Liver (tissue), 9 donors: ENCODE measurements around the gene ADM5. TPM values are rescaled to one million over a fixed set of nuclear protein-coding genes. Genes with fewer than 3 reads are reported as not detected.
"Not testable (repeated sequence)": the region's sequence is repeated elsewhere in the genome, so short reads cannot be mapped to it uniquely, and the experiment has no call there.

Experiments
- DNase-seq: peaks from one replicate; pipeline ENCODE4 v3.0.0-alpha.2; 2017; ENCODE audit warnings: low spot score
- H3K27ac ChIP-seq, 2 donors: one replicate each; pipeline ENCODE4 v1.7.0; 2013; ENCODE audit warnings: inconsistent platforms in 2 of 2, low read length in 2 of 2, control low read depth in 1 of 2, low read depth in 1 of 2, mild to moderate bottlenecking in 1 of 2
- H3K27me3 ChIP-seq, 4 donors: one replicate each; pipeline versions ENCODE4 v1.6.1 to v1.7.0; 2013; ENCODE audit warnings: low read length in 3 of 4, inconsistent platforms in 1 of 4, mild to moderate bottlenecking in 1 of 4, moderate library complexity in 1 of 4; ENCODE audit not compliant: control insufficient read depth in 4 of 4, insufficient read depth in 4 of 4
- H3K36me3 ChIP-seq, 4 donors: one replicate each; pipeline versions ENCODE4 v1.6.1 to v1.7.0; 2013; ENCODE audit warnings: low read length in 3 of 4, mild to moderate bottlenecking in 3 of 4, low read depth in 1 of 4, moderate library complexity in 1 of 4; ENCODE audit not compliant: control insufficient read depth in 4 of 4, insufficient read depth in 3 of 4
- H3K4me1 ChIP-seq, 4 donors: one replicate each; pipeline versions ENCODE4 v1.6.1 to v1.7.0; 2013; ENCODE audit warnings: low read length in 3 of 4, mild to moderate bottlenecking in 3 of 4, moderate library complexity in 1 of 4; ENCODE audit not compliant: control insufficient read depth in 4 of 4, insufficient read depth in 4 of 4
- H3K4me3 ChIP-seq, 3 donors: one replicate each; pipeline versions ENCODE4 v1.6.1 to v1.7.0; 2013; ENCODE audit warnings: low read length in 3 of 3, control low read depth in 1 of 3, low read depth in 1 of 3, mild to moderate bottlenecking in 1 of 3
- H3K9ac ChIP-seq, 2 donors: one replicate each; pipeline ENCODE4 v1.7.0; 2013; ENCODE audit warnings: low read length in 2 of 2, mild to moderate bottlenecking in 2 of 2, moderate library complexity in 2 of 2, control low read depth in 1 of 2, low read depth in 1 of 2
- H3K9me3 ChIP-seq, 4 donors: one replicate each; pipeline versions ENCODE4 v1.6.1 to v1.7.0; 2013; ENCODE audit warnings: low read length in 3 of 4; ENCODE audit not compliant: control insufficient read depth in 4 of 4
- ATF3 ChIP-seq: IDR thresholded peaks from 2 replicates; pipeline ENCODE4 v1.6.1; 2016; ENCODE audit warnings: antibody characterized with exemption
- CTCF ChIP-seq: fragments of 150-350 bp; IDR thresholded peaks from 2 replicates; pipeline ENCODE4 v1.5.1; 2017; ENCODE audit warnings: improper control_type of control experiment, low read depth, low read length; ENCODE audit not compliant: missing input control
- EGR1 ChIP-seq, 2 donors: IDR thresholded peaks; 2 replicates each; pipeline ENCODE4 v1.6.1; 2016 to 2018; ENCODE audit warnings: antibody characterized with exemption in 2 of 2, low read depth in 2 of 2
- FOXA1 ChIP-seq: IDR thresholded peaks from 2 replicates; pipeline ENCODE4 v1.6.1; 2016; ENCODE audit warnings: antibody characterized with exemption
- FOXA2 ChIP-seq: IDR thresholded peaks from 2 replicates; pipeline ENCODE4 v1.6.1; 2016; ENCODE audit warnings: antibody characterized with exemption
- GABPA ChIP-seq, 2 donors: IDR thresholded peaks in 1 of 2; conservative IDR thresholded peaks in 1 of 2; 2 replicates each; pipeline ENCODE4 v1.6.1; 2016; ENCODE audit warnings: antibody characterized with exemption in 2 of 2, mild to moderate bottlenecking in 1 of 2, moderate library complexity in 1 of 2
- HNF4A ChIP-seq, 2 donors: conservative IDR thresholded peaks; 2 replicates each; pipeline ENCODE4 v1.6.1; 2016; ENCODE audit warnings: antibody characterized with exemption in 2 of 2, mild to moderate bottlenecking in 2 of 2
- HNF4G ChIP-seq: IDR thresholded peaks from 2 replicates; pipeline ENCODE4 v1.6.1; 2016; ENCODE audit warnings: antibody characterized with exemption
- JUND ChIP-seq, 2 donors: IDR thresholded peaks; 2 replicates each; pipeline ENCODE4 v1.6.1; 2016; ENCODE audit warnings: antibody characterized with exemption in 2 of 2
- MAX ChIP-seq: IDR thresholded peaks from 2 replicates; pipeline ENCODE4 v1.6.1; 2016; ENCODE audit warnings: antibody characterized with exemption
- NR2F2 ChIP-seq: IDR thresholded peaks from 2 replicates; pipeline ENCODE4 v1.6.1; 2016; ENCODE audit warnings: antibody characterized with exemption
- RAD21 ChIP-seq, 2 donors: IDR thresholded peaks; 2 replicates each; pipeline ENCODE4 v1.6.1; 2016; ENCODE audit warnings: antibody characterized with exemption in 2 of 2, mild to moderate bottlenecking in 2 of 2
- REST ChIP-seq: IDR thresholded peaks from 2 replicates; pipeline ENCODE4 v1.6.1; 2016; ENCODE audit warnings: antibody characterized with exemption, mild to moderate bottlenecking
- RXRA ChIP-seq, 2 donors: IDR thresholded peaks; 2 replicates each; pipeline ENCODE4 v1.6.1; 2017 to 2018; ENCODE audit warnings: antibody characterized with exemption in 2 of 2, mild to moderate bottlenecking in 1 of 2
- SP1 ChIP-seq: IDR thresholded peaks from 2 replicates; pipeline ENCODE4 v1.6.1; 2018; ENCODE audit warnings: antibody characterized with exemption, mild to moderate bottlenecking
- TAF1 ChIP-seq: conservative IDR thresholded peaks from 2 replicates; pipeline ENCODE4 v1.6.1; 2016; ENCODE audit warnings: antibody characterized with exemption, mild to moderate bottlenecking
- YY1 ChIP-seq: IDR thresholded peaks from 2 replicates; pipeline ENCODE4 v1.6.1; 2016; ENCODE audit warnings: antibody characterized with exemption, mild to moderate bottlenecking
- ZBTB33 ChIP-seq: IDR thresholded peaks from 2 replicates; pipeline ENCODE4 v1.6.1; 2016; ENCODE audit warnings: antibody characterized with exemption
- WGBS: extraction: QIAGEN DNeasy Blood & Tissue Kit; methylation state at CpG from one replicate; pipeline ENCODE4 v1.1.7; 2013; 5-methylcytosine and 5-hydroxymethylcytosine counted together
- polyA plus RNA-seq, 2 donors: library from polyadenylated mRNA; stranded (reverse) in 1 of 2; unstranded in 1 of 2; fragments of 200-250 nt in 1 of 2; fragments of >200 nt in 1 of 2; fragmentation: Nextera tagmentation in 1 of 2; extraction: Ambion mirVana in 1 of 2; gene quantifications; one replicate each; pipeline versions ENCODE4 v1.2.1 to v1.2.3, GENCODE V29; 2013 to 2015
- total RNA-seq, 2 donors: library from RNA; depleted of rRNA; stranded (reverse); fragments of >200 nt; gene quantifications; one replicate each; pipeline ENCODE4 v1.2.3, GENCODE V29; 2014
- donor health status: healthy.
- donor health status: healthy.
- donor health status: healthy.
- donor health status: healthy.
- donor health status: healthy.

Gene ADM5
- total and polyA plus RNA-seq, 4 donors: 0.11 to 0.84 (median 0.26) TPM

- Histone ChIP-seq H3K27ac (no peak overlapping the region), H3K4me3 (no peak overlapping the region), H3K9me3 (no peaks in the 10 kb centered on the region), H3K4me1 (no peaks in the 10 kb centered on the region), H3K36me3 (no peaks in the 10 kb centered on the region), H3K27me3 (no peaks in the 10 kb centered on the region), H3K9ac (no peak overlapping the region)
- WGBS: 82% methylated on average over 6 of the region's 6 CpGs
- TF ChIP-seq CTCF (no peak), TAF1 (no peak), NR2F2 (no peak), HNF4G (no peak), FOXA2 (no peak), JUND (IDR thresholded peaks at IDR 0.05) (no peak), YY1 (no peak), EGR1 (IDR thresholded peaks at IDR 0.05; ENCODE audit: low read depth in 2 of 2) (no peak), FOXA1 (no peak), RXRA (IDR thresholded peaks at IDR 0.05) (no peak), ZBTB33 (no peak), RAD21 (IDR thresholded peaks at IDR 0.05) (no peak), GABPA (IDR thresholded peaks at IDR 0.05 in 1 of 2, conservative IDR thresholded peaks at IDR 0.05 in 1 of 2) (no peak), REST (no peak), HNF4A (conservative IDR thresholded peaks at IDR 0.05) (no peak), MAX (no peak), ATF3 (no peak), SP1 (no peak)
- no peak for DNase-seq
Measured at GRCh38 chr19:49718991-49719390, 29.6 kb downstream of the ADM5 start.

GRCh38 chr19:49719420-49719819 lies 30.0 kb downstream of the ADM5 start:
- not testable (repeated sequence) for H3K9me3 ChIP-seq, H3K27me3 ChIP-seq, H3K9ac ChIP-seq, H3K4me3 ChIP-seq, H3K27ac ChIP-seq, H3K4me1 ChIP-seq, DNase-seq, H3K36me3 ChIP-seq
- WGBS: 74% methylated on average over 22 of the region's 22 CpGs
